ENCODE data around the gene XRCC6.

- TF ChIP-seq MAX (CRISPR knock-in tag; IDR thresholded peaks at IDR 0.05) (no peak), CREB1 (CRISPR knock-in tag; IDR thresholded peaks at IDR 0.05) (no peak), HMGXB4 (CRISPR knock-in tag; IDR thresholded peaks at IDR 0.05) (no peak), CTCF (IDR thresholded peaks at IDR 0.05) (no peak), ELF4 (CRISPR knock-in tag; IDR thresholded peaks at IDR 0.05; ENCODE audit: low read depth) (no peak), ZNF416 (CRISPR knock-in tag; IDR thresholded peaks at IDR 0.05) (no peak), ZNF232 (CRISPR knock-in tag; IDR thresholded peaks at IDR 0.05) (no peak), IRF2 (CRISPR knock-in tag; IDR thresholded peaks at IDR 0.05; ENCODE audit: borderline replicate concordance, low read depth) (no peak), SP1 (CRISPR knock-in tag; conservative IDR thresholded peaks at IDR 0.05) (no peak), ESRRA (CRISPR knock-in tag; IDR thresholded peaks at IDR 0.05; ENCODE audit: borderline replicate concordance) (no peak)
- TF ChIP-seq, protein P1, sequence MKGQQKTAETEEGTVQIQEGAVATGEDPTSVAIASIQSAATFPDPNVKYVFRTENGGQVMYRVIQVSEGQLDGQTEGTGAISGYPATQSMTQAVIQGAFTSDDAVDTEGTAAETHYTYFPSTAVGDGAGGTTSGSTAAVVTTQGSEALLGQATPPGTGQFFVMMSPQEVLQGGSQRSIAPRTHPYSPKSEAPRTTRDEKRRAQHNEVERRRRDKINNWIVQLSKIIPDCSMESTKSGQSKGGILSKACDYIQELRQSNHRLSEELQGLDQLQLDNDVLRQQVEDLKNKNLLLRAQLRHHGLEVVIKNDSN (CRISPR knock-in tag; IDR thresholded peaks at IDR 0.05): no peak
- TF ChIP-seq, protein P2, sequence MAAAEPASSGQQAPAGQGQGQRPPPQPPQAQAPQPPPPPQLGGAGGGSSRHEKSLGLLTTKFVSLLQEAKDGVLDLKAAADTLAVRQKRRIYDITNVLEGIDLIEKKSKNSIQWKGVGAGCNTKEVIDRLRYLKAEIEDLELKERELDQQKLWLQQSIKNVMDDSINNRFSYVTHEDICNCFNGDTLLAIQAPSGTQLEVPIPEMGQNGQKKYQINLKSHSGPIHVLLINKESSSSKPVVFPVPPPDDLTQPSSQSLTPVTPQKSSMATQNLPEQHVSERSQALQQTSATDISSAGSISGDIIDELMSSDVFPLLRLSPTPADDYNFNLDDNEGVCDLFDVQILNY (CRISPR knock-in tag; IDR thresholded peaks at IDR 0.05): no peak
- TF ChIP-seq, protein P3, sequence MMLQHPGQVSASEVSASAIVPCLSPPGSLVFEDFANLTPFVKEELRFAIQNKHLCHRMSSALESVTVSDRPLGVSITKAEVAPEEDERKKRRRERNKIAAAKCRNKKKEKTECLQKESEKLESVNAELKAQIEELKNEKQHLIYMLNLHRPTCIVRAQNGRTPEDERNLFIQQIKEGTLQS (CRISPR knock-in tag; conservative IDR thresholded peaks at IDR 0.05): no peak
Measured at GRCh38 chr22:41595703-41596102, 25.4 kb upstream of the XRCC6 start.
